Stomach (tissue), 4 donors: Measurements from ENCODE around the gene PHKA2.
"Not testable (repeated sequence)": the region's sequence is repeated elsewhere in the genome, so short reads cannot be mapped to it uniquely, and the experiment has no call there.

Experiments
- POLR2A ChIP-seq, 4 donors: fragments of 450-650 bp; IDR thresholded peaks; one replicate each; pipeline ENCODE4 v1.6.1; 2016; ENCODE audit warnings: antibody characterized with exemption in 4 of 4, control low read depth in 2 of 4, mild to moderate bottlenecking in 1 of 4, moderate library complexity in 1 of 4
- TF ChIP-seq, protein P1 (sequence below), 7 experiments: fragments of 450-650 bp in 4 of 7; fragments of 200-600 bp in 3 of 7; sonication (generic) in 3 of 7; IDR thresholded peaks; one replicate each; pipeline ENCODE4 v1.5.1; 2016 to 2019; ENCODE audit warnings: antibody characterized with exemption in 7 of 7, control low read depth in 2 of 7, mild to moderate bottlenecking in 1 of 7

DNA sequence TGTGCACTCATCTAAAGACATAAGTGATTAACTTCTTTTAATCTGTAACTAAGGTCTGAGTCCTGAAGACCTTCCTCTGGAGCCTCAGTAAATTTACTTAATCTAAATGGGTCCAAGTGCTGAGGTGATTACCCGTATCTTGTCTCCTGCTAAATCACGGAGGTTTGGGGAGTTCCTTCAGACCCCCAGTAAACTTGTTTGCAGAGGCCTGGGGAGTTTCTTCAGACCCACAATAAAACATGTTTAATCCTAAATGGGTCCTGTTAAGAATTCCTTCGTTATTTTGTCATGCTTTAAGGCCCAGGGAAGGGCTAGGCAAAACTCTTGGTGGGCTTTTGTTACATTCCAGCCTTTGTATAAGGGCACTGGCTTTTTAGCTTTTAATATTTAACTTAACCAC, 136.0 kb downstream of the PHKA2 start:
- TF ChIP-seq, protein P1, sequence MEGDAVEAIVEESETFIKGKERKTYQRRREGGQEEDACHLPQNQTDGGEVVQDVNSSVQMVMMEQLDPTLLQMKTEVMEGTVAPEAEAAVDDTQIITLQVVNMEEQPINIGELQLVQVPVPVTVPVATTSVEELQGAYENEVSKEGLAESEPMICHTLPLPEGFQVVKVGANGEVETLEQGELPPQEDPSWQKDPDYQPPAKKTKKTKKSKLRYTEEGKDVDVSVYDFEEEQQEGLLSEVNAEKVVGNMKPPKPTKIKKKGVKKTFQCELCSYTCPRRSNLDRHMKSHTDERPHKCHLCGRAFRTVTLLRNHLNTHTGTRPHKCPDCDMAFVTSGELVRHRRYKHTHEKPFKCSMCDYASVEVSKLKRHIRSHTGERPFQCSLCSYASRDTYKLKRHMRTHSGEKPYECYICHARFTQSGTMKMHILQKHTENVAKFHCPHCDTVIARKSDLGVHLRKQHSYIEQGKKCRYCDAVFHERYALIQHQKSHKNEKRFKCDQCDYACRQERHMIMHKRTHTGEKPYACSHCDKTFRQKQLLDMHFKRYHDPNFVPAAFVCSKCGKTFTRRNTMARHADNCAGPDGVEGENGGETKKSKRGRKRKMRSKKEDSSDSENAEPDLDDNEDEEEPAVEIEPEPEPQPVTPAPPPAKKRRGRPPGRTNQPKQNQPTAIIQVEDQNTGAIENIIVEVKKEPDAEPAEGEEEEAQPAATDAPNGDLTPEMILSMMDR (IDR thresholded peaks at IDR 0.05): not testable (repeated sequence)
- not testable (repeated sequence) for TF ChIP-seq POLR2A (IDR thresholded peaks at IDR 0.05)
